ENCODE data around the gene NIN. TPM values are rescaled to one million over a fixed set of nuclear protein-coding genes. Genes with fewer than 3 reads are reported as not detected.

Gene NIN
- total and polyA plus RNA-seq, 10 donors, result 11.8 to 139 (median 94.4) TPM

- intact Hi-C loops (cut with DNase I; ENCODE audit: low total_unique reads), result no loop called here
- Histone ChIP-seq H3K9me3 (no peaks in the 10 kb centered on the region), H3K36me3 (no peaks in the 10 kb centered on the region), H3K4me1 (peaks cover 0 to 23% (median 13%) of the 10 kb centered on the region in 6 donors), H3K27ac (no peak overlapping the region), H3K4me3 (no peak overlapping the region), H3K27me3 (replicated peaks in 1 of 7) (no peaks in the 10 kb centered on the region)
- TF ChIP-seq POLR2AphosphoS5 (IDR thresholded peaks at IDR 0.05) (no peak), CTCF (IDR thresholded peaks at IDR 0.05 in 8 of 11, conservative IDR thresholded peaks at IDR 0.05 in 3 of 11) (no peak), POLR2A (IDR thresholded peaks at IDR 0.05) (no peak)
- DNase-seq, result no peak
- 93 to 98% (median 93%) methylated on average over 5 of the region's 5 CpGs for WGBS, 5 donors
These were observed 8.7 kb upstream of the NIN start for GRCh38 chr14:50839691-50840090.

DNA sequence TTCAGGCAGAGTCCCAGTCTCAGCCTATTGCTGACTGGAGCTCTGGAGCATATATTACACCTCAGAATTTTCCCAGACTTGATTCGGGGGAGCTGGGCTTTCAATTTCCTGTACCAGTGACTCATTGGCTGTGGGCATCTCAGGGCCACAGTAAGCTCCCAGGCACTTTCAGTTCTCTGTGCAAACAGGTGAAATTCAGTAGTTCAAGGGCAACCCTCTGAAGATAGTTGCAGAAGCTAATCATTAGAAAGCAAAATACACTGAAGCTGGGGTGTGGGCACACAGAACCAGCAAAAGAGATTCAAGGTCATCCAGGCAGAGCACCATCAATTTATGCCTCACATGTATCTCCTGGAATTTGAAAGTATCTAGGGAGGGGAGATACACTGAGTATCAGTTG lies 8.1 kb upstream of the NIN start:
- no peak overlapping the region for H3K4me3 ChIP-seq
- peaks cover 0 to 29% (median 16%) of the 10 kb centered on the region in 6 donors for H3K4me1 ChIP-seq
- H3K27ac ChIP-seq, result no peak overlapping the region
- no peaks in the 10 kb centered on the region for H3K36me3 ChIP-seq
- intact Hi-C loops (cut with DNase I; ENCODE audit: low total_unique reads), result no loop called here
- 3 to 36% (median 9%) methylated on average over 1 of the region's 1 CpG for WGBS, 5 donors
- H3K9me3 ChIP-seq, result no peaks in the 10 kb centered on the region
- no peak for DNase-seq
- TF ChIP-seq POLR2AphosphoS5 (IDR thresholded peaks at IDR 0.05) (no peak), POLR2A (IDR thresholded peaks at IDR 0.05) (no peak), CTCF (IDR thresholded peaks at IDR 0.05 in 8 of 11, conservative IDR thresholded peaks at IDR 0.05 in 3 of 11) (no peak)
- H3K27me3 ChIP-seq (replicated peaks in 1 of 7), result no peaks in the 10 kb centered on the region

- no peak for DNase-seq
- H3K36me3 ChIP-seq, result no peaks in the 10 kb centered on the region
- TF ChIP-seq CTCF (IDR thresholded peaks at IDR 0.05 in 8 of 11, conservative IDR thresholded peaks at IDR 0.05 in 3 of 11), result no peak
- TF ChIP-seq POLR2AphosphoS5 (IDR thresholded peaks at IDR 0.05), result no peak
- TF ChIP-seq POLR2A (IDR thresholded peaks at IDR 0.05), result no peak
- 77 to 96% (median 88%) methylated on average over 2 of the region's 2 CpGs for WGBS, 5 donors
- no peak overlapping the region for H3K4me3 ChIP-seq
- peaks cover 0 to 33% (median 16%) of the 10 kb centered on the region in 6 donors for H3K4me1 ChIP-seq
- no peaks in the 10 kb centered on the region for H3K27me3 ChIP-seq (replicated peaks in 1 of 7)
- intact Hi-C loops (cut with DNase I; ENCODE audit: low total_unique reads), result no loop called here
- no peaks in the 10 kb centered on the region for H3K9me3 ChIP-seq
- no peak overlapping the region for H3K27ac ChIP-seq
These were observed 7.0 kb upstream of the NIN start for GRCh38 chr14:50837850-50838470.

- WGBS, 5 donors, result 89 to 96% (median 91%) methylated on average over 10 of the region's 10 CpGs
These were observed 6.3 kb upstream of the NIN start for GRCh38 chr14:50837271-50837670.

More at GRCh38 chr14:50837271-50837670, 6.3 kb upstream of the NIN start:
- intact Hi-C loops (cut with DNase I; ENCODE audit: low total_unique reads), result no loop called here
- Histone ChIP-seq H3K27ac (no peak overlapping the region), H3K36me3 (no peaks in the 10 kb centered on the region), H3K4me1 (peaks cover 0 to 40% (median 18%) of the 10 kb centered on the region in 6 donors), H3K27me3 (replicated peaks in 1 of 7) (no peaks in the 10 kb centered on the region), H3K9me3 (no peaks in the 10 kb centered on the region), H3K4me3 (no peak overlapping the region)
- TF ChIP-seq POLR2AphosphoS5 (IDR thresholded peaks at IDR 0.05) (no peak), CTCF (IDR thresholded peaks at IDR 0.05 in 8 of 11, conservative IDR thresholded peaks at IDR 0.05 in 3 of 11) (no peak), POLR2A (IDR thresholded peaks at IDR 0.05) (no peak)
- no peak for DNase-seq
